HepG2 (cell line): Measurements from ENCODE around the gene SPRY1. TPM values are rescaled to one million over a fixed set of nuclear protein-coding genes. Genes with fewer than 3 reads are reported as not detected.
A peak's percentile ranks its signal among the peaks of the same experiment; 100 is the strongest.

Experiments
- ATF1 ChIP-seq: IDR thresholded peaks from 2 replicates; pipeline ENCODE4 v1.6.1; 2016; ENCODE audit warnings: mild to moderate bottlenecking, control low read depth
- BHLHE40 ChIP-seq: IDR thresholded peaks from 2 replicates; pipeline ENCODE4 v1.6.1; 2011; ENCODE audit warnings: low read length, improper control_type of control experiment
- DMAP1 ChIP-seq: IDR thresholded peaks from 2 replicates; pipeline ENCODE4 v1.6.1; 2016
- ETV6 ChIP-seq: sonication (generic); formaldehyde crosslinking; conservative IDR thresholded peaks from 2 replicates; pipeline ENCODE4 v1.4.0; 2020; ENCODE audit warnings: missing genetic modification reagents
- EZH2 ChIP-seq: conservative IDR thresholded peaks from 2 replicates; pipeline ENCODE4 v1.6.1; 2012; ENCODE audit warnings: mild to moderate bottlenecking, low read depth, low read length, moderate library complexity
- HOXA5 ChIP-seq: sonication (generic); formaldehyde crosslinking; IDR thresholded peaks from 2 replicates; pipeline ENCODE4 v1.4.0; 2020; ENCODE audit warnings: missing genetic modification reagents
- MED13 ChIP-seq: sonication (generic); formaldehyde crosslinking; IDR thresholded peaks from 2 replicates; pipeline ENCODE4 v1.5.0; 2020; ENCODE audit warnings: missing genetic modification reagents
- NCOR1 ChIP-seq: fragments of 200-600 bp; sonication (generic); IDR thresholded peaks from 2 replicates; pipeline ENCODE4 v1.7.0; 2017; ENCODE audit warnings: antibody characterized with exemption, low read length, borderline replicate concordance
- PRPF4 ChIP-seq: fragments of 200-400 bp; formaldehyde crosslinking; IDR thresholded peaks from 2 replicates; pipeline ENCODE4 v1.6.1; 2016; ENCODE audit warnings: low read length, low read depth; ENCODE audit not compliant: poor library complexity, severe bottlenecking
- SMC3 ChIP-seq: IDR thresholded peaks from 2 replicates; pipeline ENCODE4 v1.6.1; 2011; ENCODE audit warnings: low read length, improper control_type of control experiment
- SP4 ChIP-seq: sonication (generic); formaldehyde crosslinking; IDR thresholded peaks from 2 replicates; pipeline ENCODE4 v1.8.1; 2023; ENCODE audit warnings: mild to moderate bottlenecking, missing genetic modification reagents
- ZNF678 ChIP-seq: sonication (generic); formaldehyde crosslinking; IDR thresholded peaks from 2 replicates; pipeline ENCODE4 v1.4.0; 2020; ENCODE audit warnings: mild to moderate bottlenecking, missing genetic modification reagents
- ZNF7 ChIP-seq: IDR thresholded peaks from 2 replicates; pipeline ENCODE4 v1.6.1; 2016; ENCODE audit warnings: missing biosample characterization, missing genetic modification reagents
- polyA plus RNA-seq, 8 experiments: library from polyadenylated mRNA; depleted of rRNA in 3 of 8; stranded (reverse) in 7 of 8; unstranded in 1 of 8; fragments of >200 nt; fragmentation: Illumina TruSeq in 4 of 8; extraction: Trizol in 4 of 8; gene quantifications; 2 replicates each; pipeline versions ENCODE4 v1.2.1 to v1.2.3, GENCODE V29; 2011 to 2016; ENCODE audit warnings: low read depth in 4 of 8, missing spikeins in 1 of 8, mixed read lengths in 1 of 8; ENCODE audit not compliant: insufficient read depth in 1 of 8
- total RNA-seq, 5 experiments: library from RNA; depleted of rRNA; stranded (reverse); fragments of >200 nt; fragmentation: Illumina TruSeq; extraction: Trizol; gene quantifications; 2 replicates each; pipeline ENCODE4 v1.2.3, GENCODE V29; 2016; ENCODE audit warnings: low read depth in 1 of 5
- TF ChIP-seq, protein P1 (sequence below): sonication (generic); formaldehyde crosslinking; IDR thresholded peaks from 2 replicates; pipeline ENCODE4 v1.4.0; 2020; ENCODE audit warnings: missing genetic modification reagents, mild to moderate bottlenecking, borderline replicate concordance
- TF ChIP-seq, protein P2 (sequence below): sonication (generic); formaldehyde crosslinking; IDR thresholded peaks from 2 replicates; pipeline ENCODE4 v1.5.1; 2020; ENCODE audit warnings: missing genetic modification reagents, mild to moderate bottlenecking, borderline replicate concordance
- TF ChIP-seq, protein P3 (sequence below): IDR thresholded peaks from 2 replicates; pipeline ENCODE4 v1.6.1; 2016; ENCODE audit warnings: mild to moderate bottlenecking
- TF ChIP-seq, protein P4 (sequence below): sonication (generic); formaldehyde crosslinking; IDR thresholded peaks from 2 replicates; pipeline ENCODE4 v1.4.0; 2020; ENCODE audit warnings: missing genetic modification reagents
- TF ChIP-seq, protein P5 (sequence below): sonication (generic); formaldehyde crosslinking; IDR thresholded peaks from 2 replicates; pipeline ENCODE4 v1.5.0; 2020; ENCODE audit warnings: missing genetic modification reagents, mild to moderate bottlenecking, borderline replicate concordance
- TF ChIP-seq, protein P6 (sequence below), 2 experiments: sonication (generic) in 1 of 2; formaldehyde crosslinking in 1 of 2; IDR thresholded peaks; 2 replicates each; pipeline versions ENCODE4 v1.4.0 to v1.6.1; 2016 to 2020; ENCODE audit warnings: borderline replicate concordance in 1 of 2, low read depth in 1 of 2, mild to moderate bottlenecking in 1 of 2, missing genetic modification reagents in 1 of 2

SPRY1 gene
- total and polyA plus RNA-seq, 2 of the 13 experiments (the other 11 are each of a cell fraction or from before 2014, with no cell fraction given): 24.7 to 33.4 TPM

DNA sequence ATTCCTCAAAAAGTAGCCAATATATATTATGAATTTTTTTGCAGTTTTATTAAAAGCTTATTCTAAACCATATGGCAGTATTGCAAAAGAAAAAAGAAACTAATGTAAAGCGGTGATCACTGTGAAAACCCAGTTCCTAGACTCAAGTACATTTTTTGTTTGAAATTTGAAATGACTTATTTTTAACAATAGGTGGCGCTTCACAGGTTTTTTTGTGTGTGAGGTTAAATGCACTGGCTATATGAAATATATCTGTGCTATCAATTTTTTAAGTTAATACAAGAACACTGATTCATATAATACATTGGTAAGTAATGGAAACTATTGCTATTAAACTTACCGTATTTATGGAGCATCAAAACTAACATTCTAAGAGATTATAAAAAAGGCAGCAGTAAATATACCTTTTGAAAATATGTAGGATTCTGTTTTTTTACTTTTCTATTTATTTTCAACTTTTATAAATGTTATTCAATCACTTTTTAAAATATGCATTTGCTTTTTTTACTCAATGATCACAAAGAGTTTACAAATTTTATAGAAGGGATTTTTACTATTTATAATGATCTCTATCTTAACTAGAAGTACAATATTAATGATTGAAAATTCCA, 5.6 kb upstream of the SPRY1 start (continued):
- no peak for TF ChIP-seq BHLHE40
- no peak for TF ChIP-seq ZNF7
- peak; percentile 28; the same call in 1 of the 2 replicates for TF ChIP-seq SMC3
- TF ChIP-seq, protein P1, sequence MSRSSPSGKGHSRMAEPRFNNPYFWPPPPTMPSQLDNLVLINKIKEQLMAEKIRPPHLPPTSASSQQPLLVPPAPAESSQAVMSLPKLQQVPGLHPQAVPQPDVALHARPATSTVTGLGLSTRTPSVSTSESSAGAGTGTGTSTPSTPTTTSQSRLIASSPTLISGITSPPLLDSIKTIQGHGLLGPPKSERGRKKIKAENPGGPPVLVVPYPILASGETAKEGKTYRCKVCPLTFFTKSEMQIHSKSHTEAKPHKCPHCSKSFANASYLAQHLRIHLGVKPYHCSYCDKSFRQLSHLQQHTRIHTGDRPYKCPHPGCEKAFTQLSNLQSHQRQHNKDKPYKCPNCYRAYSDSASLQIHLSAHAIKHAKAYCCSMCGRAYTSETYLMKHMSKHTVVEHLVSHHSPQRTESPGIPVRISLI (CRISPR knock-in tag): no peak
- no peak for TF ChIP-seq SP4
- TF ChIP-seq, protein P2, sequence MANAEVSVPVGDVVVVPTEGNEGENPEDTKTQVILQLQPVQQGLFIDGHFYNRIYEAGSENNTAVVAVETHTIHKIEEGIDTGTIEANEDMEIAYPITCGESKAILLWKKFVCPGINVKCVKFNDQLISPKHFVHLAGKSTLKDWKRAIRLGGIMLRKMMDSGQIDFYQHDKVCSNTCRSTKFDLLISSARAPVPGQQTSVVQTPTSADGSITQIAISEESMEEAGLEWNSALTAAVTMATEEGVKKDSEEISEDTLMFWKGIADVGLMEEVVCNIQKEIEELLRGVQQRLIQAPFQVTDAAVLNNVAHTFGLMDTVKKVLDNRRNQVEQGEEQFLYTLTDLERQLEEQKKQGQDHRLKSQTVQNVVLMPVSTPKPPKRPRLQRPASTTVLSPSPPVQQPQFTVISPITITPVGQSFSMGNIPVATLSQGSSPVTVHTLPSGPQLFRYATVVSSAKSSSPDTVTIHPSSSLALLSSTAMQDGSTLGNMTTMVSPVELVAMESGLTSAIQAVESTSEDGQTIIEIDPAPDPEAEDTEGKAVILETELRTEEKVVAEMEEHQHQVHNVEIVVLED (CRISPR knock-in tag): no peak
- no peak for TF ChIP-seq MED13 (CRISPR knock-in tag)
- no peak for TF ChIP-seq ZNF678 (CRISPR knock-in tag)
- TF ChIP-seq EZH2: no peak
- peak; percentile 22; the same call in 1 of the 2 replicates for TF ChIP-seq ATF1
- no peak for TF ChIP-seq DMAP1 (CRISPR knock-in tag)
- no peak for TF ChIP-seq PRPF4
- TF ChIP-seq, protein P3, sequence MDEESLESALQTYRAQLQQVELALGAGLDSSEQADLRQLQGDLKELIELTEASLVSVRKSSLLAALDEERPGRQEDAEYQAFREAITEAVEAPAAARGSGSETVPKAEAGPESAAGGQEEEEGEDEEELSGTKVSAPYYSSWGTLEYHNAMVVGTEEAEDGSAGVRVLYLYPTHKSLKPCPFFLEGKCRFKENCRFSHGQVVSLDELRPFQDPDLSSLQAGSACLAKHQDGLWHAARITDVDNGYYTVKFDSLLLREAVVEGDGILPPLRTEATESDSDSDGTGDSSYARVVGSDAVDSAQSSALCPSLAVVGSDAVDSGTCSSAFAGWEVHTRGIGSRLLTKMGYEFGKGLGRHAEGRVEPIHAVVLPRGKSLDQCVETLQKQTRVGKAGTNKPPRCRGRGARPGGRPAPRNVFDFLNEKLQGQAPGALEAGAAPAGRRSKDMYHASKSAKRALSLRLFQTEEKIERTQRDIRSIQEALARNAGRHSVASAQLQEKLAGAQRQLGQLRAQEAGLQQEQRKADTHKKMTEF (CRISPR knock-in tag): no peak
- TF ChIP-seq, protein P4, sequence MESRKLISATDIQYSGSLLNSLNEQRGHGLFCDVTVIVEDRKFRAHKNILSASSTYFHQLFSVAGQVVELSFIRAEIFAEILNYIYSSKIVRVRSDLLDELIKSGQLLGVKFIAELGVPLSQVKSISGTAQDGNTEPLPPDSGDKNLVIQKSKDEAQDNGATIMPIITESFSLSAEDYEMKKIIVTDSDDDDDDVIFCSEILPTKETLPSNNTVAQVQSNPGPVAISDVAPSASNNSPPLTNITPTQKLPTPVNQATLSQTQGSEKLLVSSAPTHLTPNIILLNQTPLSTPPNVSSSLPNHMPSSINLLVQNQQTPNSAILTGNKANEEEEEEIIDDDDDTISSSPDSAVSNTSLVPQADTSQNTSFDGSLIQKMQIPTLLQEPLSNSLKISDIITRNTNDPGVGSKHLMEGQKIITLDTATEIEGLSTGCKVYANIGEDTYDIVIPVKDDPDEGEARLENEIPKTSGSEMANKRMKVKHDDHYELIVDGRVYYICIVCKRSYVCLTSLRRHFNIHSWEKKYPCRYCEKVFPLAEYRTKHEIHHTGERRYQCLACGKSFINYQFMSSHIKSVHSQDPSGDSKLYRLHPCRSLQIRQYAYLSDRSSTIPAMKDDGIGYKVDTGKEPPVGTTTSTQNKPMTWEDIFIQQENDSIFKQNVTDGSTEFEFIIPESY (CRISPR knock-in tag): no peak
- no peak for TF ChIP-seq HOXA5 (CRISPR knock-in tag)
- no peak for TF ChIP-seq ETV6 (CRISPR knock-in tag)
- TF ChIP-seq, protein P5, sequence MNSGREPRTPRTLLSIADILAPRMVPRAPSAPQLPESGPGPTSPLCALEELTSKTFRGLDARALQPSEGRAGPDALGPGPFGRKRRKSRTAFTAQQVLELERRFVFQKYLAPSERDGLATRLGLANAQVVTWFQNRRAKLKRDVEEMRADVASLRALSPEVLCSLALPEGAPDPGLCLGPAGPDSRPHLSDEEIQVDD (CRISPR knock-in tag): no peak
- no peak for TF ChIP-seq NCOR1
- TF ChIP-seq, protein P6, sequence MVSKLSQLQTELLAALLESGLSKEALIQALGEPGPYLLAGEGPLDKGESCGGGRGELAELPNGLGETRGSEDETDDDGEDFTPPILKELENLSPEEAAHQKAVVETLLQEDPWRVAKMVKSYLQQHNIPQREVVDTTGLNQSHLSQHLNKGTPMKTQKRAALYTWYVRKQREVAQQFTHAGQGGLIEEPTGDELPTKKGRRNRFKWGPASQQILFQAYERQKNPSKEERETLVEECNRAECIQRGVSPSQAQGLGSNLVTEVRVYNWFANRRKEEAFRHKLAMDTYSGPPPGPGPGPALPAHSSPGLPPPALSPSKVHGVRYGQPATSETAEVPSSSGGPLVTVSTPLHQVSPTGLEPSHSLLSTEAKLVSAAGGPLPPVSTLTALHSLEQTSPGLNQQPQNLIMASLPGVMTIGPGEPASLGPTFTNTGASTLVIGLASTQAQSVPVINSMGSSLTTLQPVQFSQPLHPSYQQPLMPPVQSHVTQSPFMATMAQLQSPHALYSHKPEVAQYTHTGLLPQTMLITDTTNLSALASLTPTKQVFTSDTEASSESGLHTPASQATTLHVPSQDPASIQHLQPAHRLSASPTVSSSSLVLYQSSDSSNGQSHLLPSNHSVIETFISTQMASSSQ (IDR thresholded peaks at IDR 0.05; ENCODE audit: low read depth): no peak
- TF ChIP-seq, protein P6 (CRISPR knock-in tag; IDR thresholded peaks at IDR 0.05; ENCODE audit: borderline replicate concordance): no peak
